ENCODE data around the gene COLEC11. TPM values are rescaled to one million over a fixed set of nuclear protein-coding genes. Genes with fewer than 3 reads are reported as not detected.

COLEC11 gene
- total and polyA plus RNA-seq, 2 experiments from 2014 or later: 1.3 to 1.5 TPM

GRCh38 chr2:3630631-3631030, 35.7 kb downstream of the COLEC11 start (continued):
- no peak for TF ChIP-seq ZNF462 (CRISPR knock-in tag; IDR thresholded peaks at IDR 0.05)

- H3K27ac ChIP-seq (ENCODE audit: low read depth): no peak overlapping the region
- no peak overlapping the region for H3K4me3 Mint-ChIP-seq
- 0 out of 2 replicates have a peak, but pooled peaks cover 4% of the 10 kb centered on the region for H3F3A ChIP-seq (replicated peaks; ENCODE audit: low read depth)
- no peaks in the 10 kb centered on the region for H3K36me3 ChIP-seq (ENCODE audit: insufficient read depth)
- H2AFZ ChIP-seq: no peak overlapping the region
- H3K36me3 Mint-ChIP-seq (ENCODE audit: low read depth): no peaks in the 10 kb centered on the region
- no peak overlapping the region for H3K27ac Mint-ChIP-seq
- no peaks in the 10 kb centered on the region for H3K27me3 ChIP-seq (ENCODE audit: insufficient read depth)
- no peaks in the 10 kb centered on the region for H3K4me1 ChIP-seq (ENCODE audit: insufficient read depth)
- H3K27me3 Mint-ChIP-seq (ENCODE audit: insufficient read depth, low read depth, poor library complexity): peaks cover 12% of the 10 kb centered on the region
- peaks cover 13% of the 10 kb centered on the region; the same call in 2 of the 3 replicates for H3K4me1 Mint-ChIP-seq
- no peak overlapping the region for H3K4me2 ChIP-seq
- no peaks in the 10 kb centered on the region for H4K20me1 ChIP-seq (replicated peaks; ENCODE audit: insufficient read depth)
- H3K9me3 Mint-ChIP-seq: no peaks in the 10 kb centered on the region
- no peak for DNase-seq (ENCODE audit: low spot score)
- H3K9me2 ChIP-seq (ENCODE audit: insufficient read depth): no peaks in the 10 kb centered on the region
- no peaks in the 10 kb centered on the region for H3K79me2 ChIP-seq (replicated peaks; ENCODE audit: insufficient read depth)
- H3K4me3 ChIP-seq: no peak overlapping the region
- no peak for ATAC-seq
- no peak for TF ChIP-seq REST (IDR thresholded peaks at IDR 0.05; ENCODE audit: unreplicated experiment)
- no peak for TF ChIP-seq EZH2 (IDR thresholded peaks at IDR 0.05; ENCODE audit: low read depth, unreplicated experiment)
- no peak for TF ChIP-seq NANOG (IDR thresholded peaks at IDR 0.05; ENCODE audit: borderline replicate concordance)
- TF ChIP-seq ETS1 (IDR thresholded peaks at IDR 0.05): no peak
- TF ChIP-seq CTCF (conservative IDR thresholded peaks at IDR 0.05; ENCODE audit: low read depth in 2 of 2): no peak
- no peak for TF ChIP-seq JUNB (IDR thresholded peaks at IDR 0.05; ENCODE audit: unreplicated experiment)
- TF ChIP-seq ZNF114 (CRISPR knock-in tag; IDR thresholded peaks at IDR 0.05): no peak
- TF ChIP-seq EZH2phosphoT487 (IDR thresholded peaks at IDR 0.05; ENCODE audit: unreplicated experiment): no peak
- no peak for TF ChIP-seq ZNF331 (CRISPR knock-in tag; IDR thresholded peaks at IDR 0.05; ENCODE audit: low read depth)
- TF ChIP-seq POLR2AphosphoS5 (IDR thresholded peaks at IDR 0.05; ENCODE audit: low read depth): no peak
These were observed 36.4 kb downstream of the COLEC11 start for GRCh38 chr2:3631161-3631850.

Measured in GM23338 (cell line).